ENCODE data around the gene HSPE1. TPM values are rescaled to one million over a fixed set of nuclear protein-coding genes. Genes with fewer than 3 reads are reported as not detected.

Gene HSPE1
- 113 and 122 TPM in 2 replicates for total RNA-seq

DNA sequence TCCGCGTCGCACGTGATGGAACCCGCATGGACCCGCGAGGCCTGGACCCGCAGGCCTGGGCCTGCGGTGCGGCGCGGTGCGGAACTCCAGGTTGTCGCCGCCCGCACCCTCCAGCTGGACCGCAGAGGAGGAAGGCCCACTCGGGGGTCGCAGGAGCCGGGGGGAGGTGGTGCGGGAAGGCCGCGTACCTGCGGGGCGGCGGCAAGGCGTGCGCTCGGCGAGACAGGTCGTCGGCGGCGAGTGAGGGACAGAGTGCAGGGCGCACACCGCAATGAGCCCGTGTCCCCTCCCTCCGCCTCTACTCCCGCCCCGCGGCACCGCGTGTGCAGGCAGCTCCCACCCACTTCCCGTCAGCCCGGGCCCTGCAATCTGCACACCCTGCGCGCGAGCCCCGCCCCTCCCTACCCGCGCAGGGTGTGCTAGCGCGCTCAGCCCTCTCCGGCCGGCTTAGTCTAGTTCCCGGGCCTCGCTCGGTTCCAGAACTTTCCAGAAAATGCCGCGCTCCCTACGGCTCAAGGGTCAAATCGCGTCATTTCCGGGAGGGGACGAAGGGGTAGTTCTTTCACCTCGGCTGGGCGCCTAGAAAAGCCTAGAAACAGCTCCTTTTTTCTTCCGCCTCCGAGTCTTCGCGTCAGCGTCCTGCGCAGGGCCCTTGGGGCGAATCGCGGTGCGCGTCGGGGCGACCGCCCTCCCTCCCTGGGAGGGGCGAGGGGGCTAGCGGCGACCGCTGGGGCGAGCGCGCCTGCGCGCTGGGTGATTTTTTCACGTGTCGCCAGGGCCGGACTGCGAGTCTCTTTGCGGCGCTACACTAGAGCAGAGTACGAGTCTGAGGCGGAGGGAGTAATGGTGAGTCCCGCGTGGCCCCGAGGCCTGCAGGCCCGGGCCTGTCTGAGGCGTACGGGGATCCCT is at the start of gene HSPE1, which contains the start of gene HSPD1:
HSPE1 (plus strand) TSS at position 786 of the 909 bp plus-strand sequence; CDS start at position 844, 58 bp downstream.
HSPD1 (minus strand) TSS at position 247 of the 909 bp plus-strand sequence. CDS start 992 bp downstream, outside the sequence.

GRCh38 chr2:197453123-197453913 is 46.9 kb upstream of the HSPE1 start, which contains the start of gene COQ10B:
Gene COQ10B (plus strand): TSS chr2:197453552. CDS start chr2:197453561, 9 bp downstream.

GRCh38 chr2:197515739-197516392 is 15.7 kb downstream of the HSPE1 start, which contains the start of gene MOB4:
Gene MOB4 (plus strand): TSS chr2:197516066. CDS start chr2:197516087, 21 bp downstream.

Other genes with a start within 250 kb of the HSPE1 start
- 2.0 and 3.1 TPM in 2 replicates for gene ANKRD44, start 189.6 kb upstream of the HSPE1 start, total RNA-seq
- 86.2 and 230 TPM in 2 replicates for gene SF3B1, start 65.4 kb upstream of the HSPE1 start, total RNA-seq
- 23.4 and 30.1 TPM in 2 replicates for gene COQ10B, start 46.8 kb upstream of the HSPE1 start, total RNA-seq
- 177 and 187 TPM in 2 replicates for gene HSPD1, start 539 bp upstream of the HSPE1 start, total RNA-seq
- gene MOB4, start 15.7 kb downstream of the HSPE1 start, total RNA-seq: 29.7 and 34.1 TPM in 2 replicates
- 4.5 and 11.9 TPM in 2 replicates for gene RFTN2, start 175.2 kb downstream of the HSPE1 start, total RNA-seq
- 4.7 and 5.4 TPM in 2 replicates for gene MARS2, start 205.0 kb downstream of the HSPE1 start, total RNA-seq

Data from epithelial cell of alveolus of lung (primary cell).